ENCODE measurements around the gene CTSE.

CTSE gene

DNA sequence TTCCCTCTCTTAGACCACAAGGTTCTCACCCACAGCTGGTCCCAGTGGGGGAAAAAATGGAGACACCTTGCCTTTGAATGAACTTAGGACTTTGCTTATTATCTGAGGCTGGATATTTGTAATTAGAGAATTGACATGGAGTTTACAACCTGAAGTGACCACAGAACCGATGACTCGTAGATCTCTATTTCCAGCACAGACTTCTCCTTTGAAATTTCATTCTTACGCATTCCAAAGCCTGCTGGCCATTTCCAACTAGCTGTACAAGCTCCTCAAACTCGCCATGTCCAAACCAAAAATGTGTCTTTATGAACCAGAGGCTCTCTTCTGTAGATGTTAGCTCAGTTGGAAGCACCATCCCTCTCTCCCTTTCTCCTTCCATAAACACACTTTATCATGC lies 32.5 kb downstream of the CTSE start:
- Histone ChIP-seq H3K36me3 (ENCODE audit: insufficient read depth) (no peaks in the 10 kb centered on the region), H3K4me2 (no peak overlapping the region), H4K20me1 (ENCODE audit: insufficient read depth) (no peaks in the 10 kb centered on the region), H3K27ac (no peak overlapping the region), H3K4me3 (IDR thresholded peaks at IDR 0.05; ENCODE audit: insufficient read depth, low read depth, low read length) (no peak overlapping the region), H3K9ac (no peak overlapping the region), H3K4me1 (ENCODE audit: low read depth, poor library complexity, severe bottlenecking) (no peaks in the 10 kb centered on the region), H3K27me3 (ENCODE audit: insufficient read depth, low read depth) (no peaks in the 10 kb centered on the region), H2AFZ (ENCODE audit: low read depth) (no peak overlapping the region), H3K79me2 (ENCODE audit: insufficient read depth, low read depth) (no peaks in the 10 kb centered on the region)
- TF ChIP-seq, protein P1, sequence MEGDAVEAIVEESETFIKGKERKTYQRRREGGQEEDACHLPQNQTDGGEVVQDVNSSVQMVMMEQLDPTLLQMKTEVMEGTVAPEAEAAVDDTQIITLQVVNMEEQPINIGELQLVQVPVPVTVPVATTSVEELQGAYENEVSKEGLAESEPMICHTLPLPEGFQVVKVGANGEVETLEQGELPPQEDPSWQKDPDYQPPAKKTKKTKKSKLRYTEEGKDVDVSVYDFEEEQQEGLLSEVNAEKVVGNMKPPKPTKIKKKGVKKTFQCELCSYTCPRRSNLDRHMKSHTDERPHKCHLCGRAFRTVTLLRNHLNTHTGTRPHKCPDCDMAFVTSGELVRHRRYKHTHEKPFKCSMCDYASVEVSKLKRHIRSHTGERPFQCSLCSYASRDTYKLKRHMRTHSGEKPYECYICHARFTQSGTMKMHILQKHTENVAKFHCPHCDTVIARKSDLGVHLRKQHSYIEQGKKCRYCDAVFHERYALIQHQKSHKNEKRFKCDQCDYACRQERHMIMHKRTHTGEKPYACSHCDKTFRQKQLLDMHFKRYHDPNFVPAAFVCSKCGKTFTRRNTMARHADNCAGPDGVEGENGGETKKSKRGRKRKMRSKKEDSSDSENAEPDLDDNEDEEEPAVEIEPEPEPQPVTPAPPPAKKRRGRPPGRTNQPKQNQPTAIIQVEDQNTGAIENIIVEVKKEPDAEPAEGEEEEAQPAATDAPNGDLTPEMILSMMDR (conservative IDR thresholded peaks at IDR 0.05; ENCODE audit: low read depth, low read length) = no peak

- H3K4me3 ChIP-seq (IDR thresholded peaks at IDR 0.05; ENCODE audit: insufficient read depth, low read depth, low read length) = no peak overlapping the region
- H3K4me2 ChIP-seq = no peak overlapping the region
- no peaks in the 10 kb centered on the region for H3K4me1 ChIP-seq (ENCODE audit: low read depth, poor library complexity, severe bottlenecking)
- TF ChIP-seq, protein P1 (conservative IDR thresholded peaks at IDR 0.05; ENCODE audit: low read depth, low read length) = no peak
- H3K27me3 ChIP-seq (ENCODE audit: insufficient read depth, low read depth) = no peaks in the 10 kb centered on the region
- no peak overlapping the region for H3K9ac ChIP-seq
- H4K20me1 ChIP-seq (ENCODE audit: insufficient read depth) = no peaks in the 10 kb centered on the region
- no peak overlapping the region for H2AFZ ChIP-seq (ENCODE audit: low read depth)
- H3K27ac ChIP-seq = no peak overlapping the region
- H3K79me2 ChIP-seq (ENCODE audit: insufficient read depth, low read depth) = no peaks in the 10 kb centered on the region
- H3K36me3 ChIP-seq (ENCODE audit: insufficient read depth) = no peaks in the 10 kb centered on the region
Measured at GRCh38 chr1:205990226-205990625, 33.5 kb downstream of the CTSE start.

GRCh38 chr1:205989786-205990185 lies 33.9 kb downstream of the CTSE start:
- Histone ChIP-seq H3K9ac (no peak overlapping the region), H3K36me3 (ENCODE audit: insufficient read depth) (no peaks in the 10 kb centered on the region), H2AFZ (ENCODE audit: low read depth) (no peak overlapping the region), H3K79me2 (ENCODE audit: insufficient read depth, low read depth) (no peaks in the 10 kb centered on the region), H4K20me1 (ENCODE audit: insufficient read depth) (no peaks in the 10 kb centered on the region), H3K4me3 (IDR thresholded peaks at IDR 0.05; ENCODE audit: insufficient read depth, low read depth, low read length) (no peak overlapping the region), H3K27me3 (ENCODE audit: insufficient read depth, low read depth) (no peaks in the 10 kb centered on the region), H3K4me1 (ENCODE audit: low read depth, poor library complexity, severe bottlenecking) (no peaks in the 10 kb centered on the region), H3K4me2 (no peak overlapping the region), H3K27ac (no peak overlapping the region)
- TF ChIP-seq, protein P1 (conservative IDR thresholded peaks at IDR 0.05; ENCODE audit: low read depth, low read length) = no peak

GRCh38 chr1:205988585-205988995 lies 35.1 kb downstream of the CTSE start:
- Histone ChIP-seq H2AFZ (ENCODE audit: low read depth) (no peak overlapping the region), H3K9ac (no peak overlapping the region), H3K4me1 (ENCODE audit: low read depth, poor library complexity, severe bottlenecking) (no peaks in the 10 kb centered on the region), H3K79me2 (ENCODE audit: insufficient read depth, low read depth) (no peaks in the 10 kb centered on the region), H3K27me3 (ENCODE audit: insufficient read depth, low read depth) (no peaks in the 10 kb centered on the region), H3K36me3 (ENCODE audit: insufficient read depth) (no peaks in the 10 kb centered on the region), H3K4me3 (IDR thresholded peaks at IDR 0.05; ENCODE audit: insufficient read depth, low read depth, low read length) (no peak overlapping the region), H4K20me1 (ENCODE audit: insufficient read depth) (no peaks in the 10 kb centered on the region), H3K4me2 (no peak overlapping the region), H3K27ac (no peak overlapping the region)
- TF ChIP-seq, protein P1 (conservative IDR thresholded peaks at IDR 0.05; ENCODE audit: low read depth, low read length) = no peak

Measured in KMS-11 (cell line).